Retinal pigment epithelial cell (primary cell): Measurements from ENCODE around the gene SLC5A1.

Source experiments
- DNase-seq: peaks from one replicate; pipeline ENCODE4 v3.0.0-alpha.2; 2010; ENCODE audit warnings: low read depth
- H3K4me3 ChIP-seq: 2 replicates; pipeline ENCODE4 v1.5.1; 2011; ENCODE audit warnings: mild to moderate bottlenecking, low read length, control low read depth, moderate library complexity
- TF ChIP-seq, protein P1 (sequence below): conservative IDR thresholded peaks from 2 replicates; pipeline ENCODE4 v1.5.1; 2011; ENCODE audit warnings: low read depth, low read length, control low read depth, inconsistent platforms

SLC5A1 gene

DNA sequence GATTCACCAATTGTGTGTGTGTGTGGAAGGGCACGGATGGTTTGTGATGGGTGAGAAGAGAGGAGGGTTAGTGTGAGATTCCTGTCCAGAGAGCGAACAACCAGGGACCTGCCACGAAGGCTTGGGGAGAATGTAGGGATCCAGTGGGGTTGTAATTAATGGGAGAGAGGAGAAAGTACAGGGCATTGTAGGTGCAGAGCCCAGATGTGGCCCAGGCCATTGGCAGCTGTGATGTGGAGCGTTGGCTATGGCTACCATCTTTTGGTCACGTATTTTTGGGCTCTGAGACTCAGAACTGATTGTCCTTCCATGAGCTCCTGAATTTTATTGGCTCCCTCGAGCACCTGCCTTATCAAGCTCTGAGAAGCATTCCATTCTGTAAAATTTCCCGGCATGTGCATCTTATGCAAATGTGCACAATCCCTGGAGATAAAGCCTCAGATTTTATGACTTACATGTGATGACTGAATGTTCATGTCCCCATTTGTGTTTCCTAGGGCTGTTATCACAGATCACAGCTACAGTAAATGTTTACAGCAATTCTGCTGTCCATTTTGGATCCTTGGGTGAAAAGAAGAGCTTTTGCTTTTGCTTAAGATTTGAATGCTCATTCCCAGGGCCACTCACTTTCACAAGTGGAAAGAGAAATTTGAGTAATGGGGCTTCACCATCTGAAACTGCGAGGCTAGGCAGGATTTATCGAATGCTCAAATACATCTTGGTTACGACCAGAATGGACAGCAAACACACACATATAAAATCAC, 33.1 kb downstream of the SLC5A1 start:
- no peak for DNase-seq
- no peak overlapping the region for H3K4me3 ChIP-seq
- TF ChIP-seq, protein P1, sequence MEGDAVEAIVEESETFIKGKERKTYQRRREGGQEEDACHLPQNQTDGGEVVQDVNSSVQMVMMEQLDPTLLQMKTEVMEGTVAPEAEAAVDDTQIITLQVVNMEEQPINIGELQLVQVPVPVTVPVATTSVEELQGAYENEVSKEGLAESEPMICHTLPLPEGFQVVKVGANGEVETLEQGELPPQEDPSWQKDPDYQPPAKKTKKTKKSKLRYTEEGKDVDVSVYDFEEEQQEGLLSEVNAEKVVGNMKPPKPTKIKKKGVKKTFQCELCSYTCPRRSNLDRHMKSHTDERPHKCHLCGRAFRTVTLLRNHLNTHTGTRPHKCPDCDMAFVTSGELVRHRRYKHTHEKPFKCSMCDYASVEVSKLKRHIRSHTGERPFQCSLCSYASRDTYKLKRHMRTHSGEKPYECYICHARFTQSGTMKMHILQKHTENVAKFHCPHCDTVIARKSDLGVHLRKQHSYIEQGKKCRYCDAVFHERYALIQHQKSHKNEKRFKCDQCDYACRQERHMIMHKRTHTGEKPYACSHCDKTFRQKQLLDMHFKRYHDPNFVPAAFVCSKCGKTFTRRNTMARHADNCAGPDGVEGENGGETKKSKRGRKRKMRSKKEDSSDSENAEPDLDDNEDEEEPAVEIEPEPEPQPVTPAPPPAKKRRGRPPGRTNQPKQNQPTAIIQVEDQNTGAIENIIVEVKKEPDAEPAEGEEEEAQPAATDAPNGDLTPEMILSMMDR, result no peak

DNA sequence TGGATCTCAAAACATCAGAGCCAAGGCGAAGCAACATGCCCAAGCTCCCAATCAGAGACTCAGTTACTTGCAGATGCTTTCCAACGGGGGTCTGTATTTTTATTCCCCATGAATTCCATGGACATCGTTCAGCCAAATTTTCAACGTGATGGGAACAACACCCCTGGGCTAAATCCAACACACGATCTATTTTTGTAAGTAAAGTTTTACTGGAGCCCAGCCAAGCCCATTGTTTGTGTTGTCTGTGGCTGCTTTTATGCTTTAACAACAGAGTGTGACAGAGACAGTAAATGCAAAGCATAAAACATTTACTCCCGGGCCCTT, 33.7 kb downstream of the SLC5A1 start:
- TF ChIP-seq, protein P1, result no peak
- H3K4me3 ChIP-seq, result no peak overlapping the region
- no peak for DNase-seq

DNA sequence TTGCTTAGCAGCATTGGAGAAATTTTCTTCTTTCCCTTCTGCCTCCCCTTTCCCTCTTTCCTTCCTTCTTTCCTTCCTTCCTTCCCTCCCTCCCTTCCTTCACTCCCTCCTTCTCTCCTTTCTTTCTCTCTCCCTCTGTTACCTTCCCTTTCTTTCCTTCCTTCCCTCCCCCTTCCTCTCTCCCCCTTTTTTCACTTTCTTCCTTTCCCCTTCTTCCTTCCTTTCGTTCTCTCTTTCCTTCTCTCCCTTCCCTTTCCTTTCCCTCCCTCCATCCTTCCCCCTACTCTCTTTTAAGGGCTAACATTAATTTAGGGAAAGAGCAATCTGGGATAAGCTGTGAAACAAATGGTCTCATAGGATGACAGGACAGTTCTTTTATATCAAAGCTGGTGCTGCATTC, 34.1 kb downstream of the SLC5A1 start:
- H3K4me3 ChIP-seq, result no peak overlapping the region
- TF ChIP-seq, protein P1, result no peak
- no peak for DNase-seq

DNA sequence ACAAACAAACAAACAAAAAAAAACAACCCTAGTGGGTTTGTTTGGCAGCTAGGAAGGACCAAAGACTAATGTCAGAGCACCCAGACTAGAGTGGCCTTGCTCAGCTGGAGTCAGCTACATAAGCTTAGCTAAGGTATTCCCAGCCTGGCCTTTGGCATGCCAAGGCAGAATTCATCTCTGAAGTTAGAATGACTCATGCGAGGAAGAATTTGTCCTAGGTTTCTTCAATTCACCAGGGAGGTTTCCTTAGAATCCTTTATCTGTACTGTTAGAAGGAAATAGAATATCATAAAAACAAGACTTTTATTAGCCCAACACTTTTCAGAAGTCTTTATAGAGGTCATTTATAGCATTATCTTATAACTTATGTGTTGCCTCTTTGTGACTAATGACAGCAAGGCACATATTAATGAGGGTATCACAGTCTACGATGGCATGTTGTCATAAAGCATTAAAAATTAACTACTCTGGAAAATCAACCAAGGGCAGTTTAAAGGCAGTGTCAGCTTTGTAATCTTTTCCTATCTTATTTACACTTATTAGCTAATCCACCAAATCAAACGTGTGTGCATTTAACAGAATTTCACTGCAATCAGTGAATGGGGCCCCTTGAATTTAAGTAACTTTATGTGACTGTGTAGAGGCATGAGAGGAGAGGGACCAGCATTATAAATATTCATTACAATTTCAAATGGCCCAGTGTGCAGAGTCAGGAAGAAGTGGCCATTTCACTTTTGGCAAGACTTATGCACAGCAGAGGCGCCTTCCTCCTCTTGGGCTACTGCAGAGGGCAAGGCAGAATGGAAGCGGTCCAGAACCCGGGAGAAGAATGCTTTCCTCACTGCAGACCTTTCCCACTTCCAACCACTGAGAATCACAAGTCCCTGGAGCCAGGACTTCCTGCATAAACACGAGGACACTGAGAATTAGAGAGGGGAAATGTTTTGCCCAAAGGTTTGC, 36.3 kb downstream of the SLC5A1 start:
- peak; percentile 36 for DNase-seq
- no peak overlapping the region for H3K4me3 ChIP-seq
- TF ChIP-seq, protein P1, result no peak

DNA sequence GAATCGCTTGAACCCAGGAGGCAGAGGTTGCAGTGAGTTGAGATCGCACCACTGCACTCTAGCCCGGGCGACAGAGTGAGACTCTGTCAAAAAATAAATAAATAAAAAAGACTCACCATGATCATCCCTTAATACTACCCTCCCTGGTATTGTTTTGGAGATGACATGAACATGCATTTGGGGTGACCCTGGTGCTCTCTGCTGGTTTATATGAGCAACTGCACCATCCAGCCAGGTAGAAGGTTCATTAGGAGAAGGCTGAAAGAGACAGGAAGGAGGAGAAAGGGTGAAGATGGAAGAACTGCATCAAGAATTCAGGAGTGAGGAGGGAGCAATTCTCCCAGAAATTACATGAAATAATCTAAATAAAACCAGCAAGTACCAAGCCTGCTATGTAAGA, 37.8 kb downstream of the SLC5A1 start:
- no peak overlapping the region for H3K4me3 ChIP-seq
- no peak for DNase-seq
- TF ChIP-seq, protein P1, result peak; percentile 73

DNA sequence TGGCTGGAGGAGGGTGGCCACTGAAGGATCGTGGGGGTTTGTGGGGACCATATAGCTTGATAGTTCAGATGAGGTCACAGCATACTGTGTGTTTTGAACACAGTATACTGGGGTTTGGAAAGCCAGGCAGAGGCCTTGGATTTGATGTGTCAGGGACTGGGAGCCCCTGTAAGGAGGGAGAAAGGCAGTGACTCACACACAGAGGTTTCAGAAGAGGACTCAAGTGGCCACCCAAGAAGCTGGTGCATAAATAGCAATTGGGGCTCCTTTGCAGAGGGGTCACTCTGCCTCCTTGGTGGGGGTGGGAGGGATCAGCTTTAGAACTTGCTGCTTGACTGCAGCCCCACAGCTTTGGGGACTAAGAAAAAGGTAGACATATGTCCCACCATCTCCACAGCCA, 39.3 kb downstream of the SLC5A1 start:
- TF ChIP-seq, protein P1, result no peak
- H3K4me3 ChIP-seq, result no peak overlapping the region

DNA sequence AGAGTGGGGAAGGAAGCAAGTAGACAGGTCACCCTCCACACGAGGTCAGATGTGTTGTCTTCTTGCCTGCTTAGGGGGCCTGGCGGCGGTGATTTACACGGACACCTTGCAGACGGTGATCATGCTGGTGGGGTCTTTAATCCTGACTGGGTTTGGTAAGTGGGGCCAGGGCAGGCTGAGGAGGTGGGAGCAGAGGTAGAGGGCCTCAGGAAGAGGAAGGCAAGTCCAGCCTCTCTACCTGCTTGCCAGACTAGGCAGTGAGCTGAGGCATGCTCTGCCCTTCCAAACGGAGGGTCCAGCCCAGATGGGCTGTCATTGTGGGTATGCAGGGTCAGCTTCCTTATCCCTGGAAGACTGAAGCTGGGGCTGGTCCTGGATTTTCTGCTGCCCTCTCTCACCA, 39.9 kb downstream of the SLC5A1 start:
- DNase-seq, result no peak
- TF ChIP-seq, protein P1, result no peak
- no peak overlapping the region for H3K4me3 ChIP-seq

More for the DNA sequence above, 39.3 kb downstream of the SLC5A1 start:
- no peak for DNase-seq
